Natural killer cell (primary cell): ENCODE data around the gene DDB1. TPM values are rescaled to one million over a fixed set of nuclear protein-coding genes. Genes with fewer than 3 reads are reported as not detected.
A peak's percentile ranks its signal among the peaks of the same experiment; 100 is the strongest.

Experiments
- ATAC-seq, 3 donors: fragments of 150-1000 bp in 2 of 3; fragments of 200-7000 bp in 1 of 3; cut with Tn5 transposase; 1 replicate in 1 of 3; 2 replicates in 2 of 3; pipeline ENCODE4 v1.10.0; 2021; ENCODE audit warnings: mild to moderate bottlenecking in 2 of 3, moderate library complexity in 2 of 3
- DNase-seq, 2 donors: peaks; one replicate each; pipeline versions ENCODE4 v3.0.0 to v3.0.0-alpha.2; 2013 to 2021; ENCODE audit warnings: mixed read lengths in 1 of 2
- H3K27ac ChIP-seq: one replicate; pipeline ENCODE4 v1.5.1; 2013; ENCODE audit warnings: mild to moderate bottlenecking, low read length
- H3K27me3 ChIP-seq: one replicate; pipeline ENCODE4 v1.6.1; 2013; ENCODE audit warnings: low read length; ENCODE audit not compliant: control insufficient read depth, insufficient read depth
- H3K36me3 ChIP-seq: one replicate; pipeline ENCODE4 v1.6.1; 2013; ENCODE audit warnings: low read length; ENCODE audit not compliant: control insufficient read depth, insufficient read depth
- H3K4me1 ChIP-seq: one replicate; pipeline ENCODE4 v1.6.1; 2013; ENCODE audit warnings: low read length; ENCODE audit not compliant: control insufficient read depth, insufficient read depth
- H3K4me3 ChIP-seq: one replicate; pipeline ENCODE4 v1.5.1; 2013; ENCODE audit warnings: low read length
- H3K9me3 ChIP-seq: one replicate; pipeline ENCODE4 v1.6.1; 2013; ENCODE audit warnings: low read length; ENCODE audit not compliant: control insufficient read depth, insufficient read depth
- H3K27ac Mint-ChIP-seq, 2 donors: one replicate each; pipeline ENCODE4 v1.8.0; 2022; ENCODE audit warnings: mild to moderate bottlenecking in 2 of 2, mixed read lengths in 2 of 2, moderate library complexity in 1 of 2
- H3K27me3 Mint-ChIP-seq, 2 donors: one replicate each; pipeline ENCODE4 v1.8.0; 2022; ENCODE audit warnings: low read depth in 2 of 2, mixed read lengths in 2 of 2
- H3K36me3 Mint-ChIP-seq: one replicate; pipeline ENCODE4 v1.8.0; 2022; ENCODE audit warnings: mixed read lengths
- H3K4me1 Mint-ChIP-seq, 2 donors: one replicate each; pipeline ENCODE4 v1.8.0; 2022; ENCODE audit warnings: mixed read lengths in 2 of 2
- H3K4me3 Mint-ChIP-seq: one replicate; pipeline ENCODE4 v1.8.0; 2022; ENCODE audit warnings: mild to moderate bottlenecking, moderate library complexity, mixed read lengths
- H3K9me3 Mint-ChIP-seq, 2 donors: one replicate each; pipeline ENCODE4 v1.8.0; 2022; ENCODE audit warnings: mixed read lengths in 2 of 2
- CTCF ChIP-seq: fragments of 200-600 bp; IDR thresholded peaks from one replicate; pipeline ENCODE4 v1.8.0; 2022; ENCODE audit warnings: antibody characterized with exemption
- WGBS: methylation state at CpG from one replicate; pipeline ENCODE4 v1.1.7; 2013; ENCODE audit warnings: missing lambda C conversion rate; ENCODE audit not compliant: insufficient coverage; 5-methylcytosine and 5-hydroxymethylcytosine counted together
- intact Hi-C: fragments of 100-400 bp; cut with micrococcal nuclease; formaldehyde crosslinking; loops from one replicate; pipeline ENCODE4 v1.14.2; 2022
- total RNA-seq, 4 donors: library from RNA; stranded (reverse); fragments of 120-200 nt in 1 of 4; gene quantifications; one replicate each; pipeline versions ENCODE4 v1.2.3 to v1.2.4, GENCODE V29; 2013 to 2022

The DDB1 gene
- total RNA-seq, 3 donors from 2014 or later (not counting 1 experiment from before 2014, with no cell fraction given) = 170 to 233 (median 229) TPM

GRCh38 chr11:61347916-61348461 is 15.1 kb upstream of the DDB1 start:
- no peaks in the 10 kb centered on the region for H3K36me3 Mint-ChIP-seq
- H3K4me1 Mint-ChIP-seq = peaks cover 0 to 4% of the 10 kb centered on the region in 2 donors
- H3K9me3 ChIP-seq = no peaks in the 10 kb centered on the region
- no peaks in the 10 kb centered on the region for H3K4me1 ChIP-seq
- peak overlapping the region in 1 of 2 donors; percentile 44 for H3K27ac Mint-ChIP-seq
- H3K27me3 ChIP-seq = no peaks in the 10 kb centered on the region
- H3K4me3 Mint-ChIP-seq = no peak overlapping the region
- ATAC-seq (peak in 1 of 3 donors; percentile 38), DNase-seq (no peak)
- intact Hi-C loops = no loop called here
- H3K9me3 Mint-ChIP-seq = no peaks in the 10 kb centered on the region
- no peak for TF ChIP-seq CTCF
- WGBS = 81% methylated on average over 11 of the region's 11 CpGs
- peaks cover 40% of the 10 kb centered on the region for H3K36me3 ChIP-seq
- H3K27me3 Mint-ChIP-seq = no peaks in the 10 kb centered on the region
- H3K27ac ChIP-seq = no peak overlapping the region
- no peak overlapping the region for H3K4me3 ChIP-seq

- no peak for ATAC-seq
- no peak overlapping the region for H3K27ac Mint-ChIP-seq
- H3K27me3 ChIP-seq = no peaks in the 10 kb centered on the region
- peaks cover 29% of the 10 kb centered on the region for H3K36me3 ChIP-seq
- intact Hi-C loops = no loop called here
- H3K4me1 Mint-ChIP-seq = peaks cover 0 to 4% of the 10 kb centered on the region in 2 donors
- no peak for DNase-seq
- TF ChIP-seq CTCF = no peak
- H3K27ac ChIP-seq = no peak overlapping the region
- H3K36me3 Mint-ChIP-seq = no peaks in the 10 kb centered on the region
- H3K27me3 Mint-ChIP-seq = no peaks in the 10 kb centered on the region
- no peaks in the 10 kb centered on the region for H3K4me1 ChIP-seq
- H3K9me3 Mint-ChIP-seq = no peaks in the 10 kb centered on the region
- WGBS = 82% methylated on average over 14 of the region's 14 CpGs
- H3K4me3 Mint-ChIP-seq = no peak overlapping the region
- no peak overlapping the region for H3K4me3 ChIP-seq
- H3K9me3 ChIP-seq = no peaks in the 10 kb centered on the region
Measured at GRCh38 chr11:61345954-61346843, 13.3 kb upstream of the DDB1 start.

- Histone ChIP-seq H3K4me1 (no peaks in the 10 kb centered on the region), H3K4me3 (no peak overlapping the region), H3K36me3 (peaks cover 21% of the 10 kb centered on the region), H3K9me3 (no peaks in the 10 kb centered on the region), H3K27me3 (no peaks in the 10 kb centered on the region), H3K27ac (no peak overlapping the region)
- ATAC-seq = no peak
- H3K4me1 Mint-ChIP-seq = peaks cover 0 to 4% of the 10 kb centered on the region in 2 donors
- intact Hi-C loops = no loop called here
- WGBS = 86% methylated on average over 4 of the region's 4 CpGs
- TF ChIP-seq CTCF = no peak
- no peak overlapping the region for H3K27ac Mint-ChIP-seq
- DNase-seq = no peak
- no peak overlapping the region for H3K4me3 Mint-ChIP-seq
- no peaks in the 10 kb centered on the region for H3K9me3 Mint-ChIP-seq
- no peaks in the 10 kb centered on the region for H3K27me3 Mint-ChIP-seq
- no peaks in the 10 kb centered on the region for H3K36me3 Mint-ChIP-seq
Measured at GRCh38 chr11:61345170-61345610, 12.3 kb upstream of the DDB1 start.
